ENCODE data around the gene TMEM182. TPM values are rescaled to one million over a fixed set of nuclear protein-coding genes. Genes with fewer than 3 reads are reported as not detected.

Gene TMEM182
- total RNA-seq, 1 experiment from 2014 or later: 13.7 TPM

- Histone ChIP-seq H3K36me3 (ENCODE audit: low read depth) (no peaks in the 10 kb centered on the region), H3K9me2 (ENCODE audit: insufficient read depth) (no peaks in the 10 kb centered on the region), H3K27ac (no peak overlapping the region), H3F3A (ENCODE audit: insufficient read depth, low read depth) (no peaks in the 10 kb centered on the region), H3K27me3 (ENCODE audit: insufficient read depth, low read depth) (no peaks in the 10 kb centered on the region), H3K4me2 (no peak overlapping the region), H2AFZ (no peak overlapping the region), H3K4me1 (replicated peaks; ENCODE audit: insufficient read depth) (no peaks in the 10 kb centered on the region), H4K20me1 (ENCODE audit: insufficient read depth) (no peaks in the 10 kb centered on the region), H3K79me2 (ENCODE audit: low read depth) (no peaks in the 10 kb centered on the region), H3K9me3 (ENCODE audit: insufficient read depth, low read depth) (0 out of 2 replicates have a peak, but pooled peaks cover 3% of the 10 kb centered on the region), H3K4me3 (no peak overlapping the region)
- no peak for DNase-seq
- TF ChIP-seq CTCF (conservative IDR thresholded peaks at IDR 0.05) (no peak), EZH2 (IDR thresholded peaks at IDR 0.05; ENCODE audit: low read depth) (no peak)
- CTCF ChIA-PET: no interaction called here
- intact Hi-C loops (cut with micrococcal nuclease; ENCODE audit: unreplicated experiment): no loop called here
- POLR2A ChIA-PET (ENCODE audit: unreplicated experiment): no interaction called here
- no TSS peak for BruUV-seq (replicated peaks)
Measured at GRCh38 chr2:102850888-102851287, 89.1 kb downstream of the TMEM182 start.

DNA sequence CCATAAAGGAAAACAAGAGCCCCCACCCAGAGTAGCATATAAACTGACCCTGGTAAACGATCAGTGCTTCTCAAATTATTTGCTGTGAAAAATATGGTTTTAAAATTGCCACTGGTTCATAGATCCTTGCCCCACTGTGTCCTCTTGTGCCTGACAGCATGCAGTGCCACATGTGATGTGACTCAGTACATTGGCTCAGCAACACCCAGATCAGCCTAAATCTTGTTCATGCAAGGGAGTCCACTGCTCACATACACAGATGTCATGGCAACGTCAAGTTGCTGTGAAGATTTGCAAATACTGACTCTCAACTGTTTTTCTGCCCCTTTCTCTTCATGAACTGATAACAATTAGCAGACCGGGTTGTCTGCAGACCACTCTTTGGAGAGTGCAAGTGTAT is 91.0 kb downstream of the TMEM182 start:
- BruUV-seq (replicated peaks): no TSS peak
- no peaks in the 10 kb centered on the region for H3K4me1 ChIP-seq (replicated peaks; ENCODE audit: insufficient read depth)
- H3K27ac ChIP-seq: no peak overlapping the region
- 0 out of 2 replicates have a peak, but pooled peaks cover 3% of the 10 kb centered on the region for H3K9me3 ChIP-seq (ENCODE audit: insufficient read depth, low read depth)
- ChIA-PET CTCF (no interaction called here), POLR2A (ENCODE audit: unreplicated experiment) (no interaction called here)
- no peaks in the 10 kb centered on the region for H3K79me2 ChIP-seq (ENCODE audit: low read depth)
- intact Hi-C loops (cut with micrococcal nuclease; ENCODE audit: unreplicated experiment): no loop called here
- H3K4me3 ChIP-seq: no peak overlapping the region
- H3K27me3 ChIP-seq (ENCODE audit: insufficient read depth, low read depth): no peaks in the 10 kb centered on the region
- H3F3A ChIP-seq (ENCODE audit: insufficient read depth, low read depth): no peaks in the 10 kb centered on the region
- no peak for DNase-seq
- no peaks in the 10 kb centered on the region for H3K9me2 ChIP-seq (ENCODE audit: insufficient read depth)
- H3K4me2 ChIP-seq: no peak overlapping the region
- TF ChIP-seq CTCF (conservative IDR thresholded peaks at IDR 0.05) (no peak), EZH2 (IDR thresholded peaks at IDR 0.05; ENCODE audit: low read depth) (no peak)
- no peaks in the 10 kb centered on the region for H3K36me3 ChIP-seq (ENCODE audit: low read depth)
- no peak overlapping the region for H2AFZ ChIP-seq
- no peaks in the 10 kb centered on the region for H4K20me1 ChIP-seq (ENCODE audit: insufficient read depth)

Other genes with a start within 250 kb of the TMEM182 start
- 13.4 and 17.0 TPM in 2 replicates for gene SLC9A2, start 142.5 kb upstream of the TMEM182 start, total RNA-seq (2021)

All from PC-9 (cell line).